ENCODE results near the gene ROCK2.
"Not testable (repeated sequence)": the region's sequence is repeated elsewhere in the genome, so short reads cannot be mapped to it uniquely, and the experiment has no call there.

ROCK2 gene

GRCh38 chr2:11169333-11169732 lies 175.1 kb downstream of the ROCK2 start:
- no peak for DNase-seq

GRCh38 chr2:11168488-11168887 lies 175.9 kb downstream of the ROCK2 start:
- DNase-seq, result no peak

- no peak for DNase-seq
Observed at GRCh38 chr2:11166476-11166875, 178.0 kb downstream of the ROCK2 start.

GRCh38 chr2:11165046-11165445 lies 179.4 kb downstream of the ROCK2 start:
- DNase-seq, result not testable (repeated sequence)

GRCh38 chr2:11163439-11164317 lies 180.8 kb downstream of the ROCK2 start:
- no peak for DNase-seq

- DNase-seq, result no peak
Observed at GRCh38 chr2:11161747-11162146, 182.7 kb downstream of the ROCK2 start.

- DNase-seq, result no peak
Observed at GRCh38 chr2:11160731-11161455, 183.5 kb downstream of the ROCK2 start.

GRCh38 chr2:11160256-11160655 lies 184.2 kb downstream of the ROCK2 start:
- DNase-seq, result no peak

GRCh38 chr2:11159574-11160170 lies 184.8 kb downstream of the ROCK2 start:
- no peak for DNase-seq

GRCh38 chr2:11158916-11159573 lies 185.4 kb downstream of the ROCK2 start:
- DNase-seq, result no peak

- no peak for DNase-seq
Observed at GRCh38 chr2:11157731-11158130, 186.7 kb downstream of the ROCK2 start.

GRCh38 chr2:11157296-11157695 lies 187.1 kb downstream of the ROCK2 start:
- DNase-seq, result no peak

- DNase-seq, result no peak
Observed at GRCh38 chr2:11156396-11157075, 187.9 kb downstream of the ROCK2 start.

GRCh38 chr2:11155381-11156035 lies 188.9 kb downstream of the ROCK2 start, which contains the start of gene SLC66A3:
Gene SLC66A3, plus strand, starts transcription at chr2:11155467. Its CDS starts 80 bp downstream, at chr2:11155547.
- peak; percentile 90 to 96 for DNase-seq

GRCh38 chr2:11154923-11155380 lies 189.5 kb downstream of the ROCK2 start:
- peak; percentile 92 to 96 for DNase-seq

GRCh38 chr2:11154016-11154922 lies 190.2 kb downstream of the ROCK2 start:
- no peak for DNase-seq

GRCh38 chr2:11152591-11152990 lies 191.8 kb downstream of the ROCK2 start:
- no peak for DNase-seq

GRCh38 chr2:11147263-11147662 lies 197.2 kb downstream of the ROCK2 start:
- DNase-seq, result no peak

GRCh38 chr2:11146076-11146475 lies 198.4 kb downstream of the ROCK2 start:
- no peak for DNase-seq

- DNase-seq, result no peak
Observed at GRCh38 chr2:11145350-11145749, 199.1 kb downstream of the ROCK2 start.

GRCh38 chr2:11144738-11145079 lies 199.7 kb downstream of the ROCK2 start:
- DNase-seq, result no peak

Data from NCI-H2081 (cell line).